Measurements from ENCODE around the gene CHST13.

The CHST13 gene

DNA sequence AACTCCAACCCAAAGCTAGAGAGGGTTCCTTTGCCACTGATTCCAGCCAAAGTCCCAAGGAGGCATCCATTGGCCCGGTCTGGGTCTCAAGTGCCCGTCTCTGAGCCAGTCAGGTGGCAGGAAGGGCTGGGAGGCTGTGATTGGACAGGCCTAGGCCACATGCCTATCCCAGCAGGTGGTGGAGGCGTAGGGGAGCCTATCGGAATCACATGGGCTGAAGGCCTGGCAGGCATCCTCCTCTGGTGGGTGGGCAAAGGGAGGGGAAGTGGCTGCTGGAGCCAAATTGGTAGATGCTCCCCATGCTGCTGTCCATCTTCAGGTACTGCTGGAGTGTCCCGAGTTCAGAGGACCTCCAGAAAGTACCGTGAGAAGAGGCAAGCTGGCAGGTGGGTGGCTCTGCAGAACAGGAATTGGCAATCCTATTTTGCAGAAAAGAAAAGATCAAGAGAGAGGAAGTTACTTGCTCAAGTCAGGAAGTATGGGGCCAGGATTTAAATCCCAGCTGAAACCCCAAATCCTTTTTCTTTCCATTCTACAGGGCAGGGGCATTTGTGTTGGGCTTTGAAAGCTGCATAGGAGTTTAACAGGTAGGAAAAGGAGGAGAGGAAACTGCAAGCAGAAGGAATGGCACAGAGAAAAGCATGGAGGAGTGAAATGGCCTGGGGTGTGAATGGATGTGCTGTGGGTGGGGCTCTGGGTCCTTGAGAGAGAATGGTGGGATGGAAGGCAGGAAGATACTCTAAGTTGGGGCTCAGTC is 3.7 kb downstream of the CHST13 start:
- in situ Hi-C loops (cut with MboI; ENCODE audit: low sequenced_read_pairs, unreplicated experiment) = no loop called here
- DNase-seq (ENCODE audit: low spot score) = no peak
- TF ChIP-seq, protein P1, sequence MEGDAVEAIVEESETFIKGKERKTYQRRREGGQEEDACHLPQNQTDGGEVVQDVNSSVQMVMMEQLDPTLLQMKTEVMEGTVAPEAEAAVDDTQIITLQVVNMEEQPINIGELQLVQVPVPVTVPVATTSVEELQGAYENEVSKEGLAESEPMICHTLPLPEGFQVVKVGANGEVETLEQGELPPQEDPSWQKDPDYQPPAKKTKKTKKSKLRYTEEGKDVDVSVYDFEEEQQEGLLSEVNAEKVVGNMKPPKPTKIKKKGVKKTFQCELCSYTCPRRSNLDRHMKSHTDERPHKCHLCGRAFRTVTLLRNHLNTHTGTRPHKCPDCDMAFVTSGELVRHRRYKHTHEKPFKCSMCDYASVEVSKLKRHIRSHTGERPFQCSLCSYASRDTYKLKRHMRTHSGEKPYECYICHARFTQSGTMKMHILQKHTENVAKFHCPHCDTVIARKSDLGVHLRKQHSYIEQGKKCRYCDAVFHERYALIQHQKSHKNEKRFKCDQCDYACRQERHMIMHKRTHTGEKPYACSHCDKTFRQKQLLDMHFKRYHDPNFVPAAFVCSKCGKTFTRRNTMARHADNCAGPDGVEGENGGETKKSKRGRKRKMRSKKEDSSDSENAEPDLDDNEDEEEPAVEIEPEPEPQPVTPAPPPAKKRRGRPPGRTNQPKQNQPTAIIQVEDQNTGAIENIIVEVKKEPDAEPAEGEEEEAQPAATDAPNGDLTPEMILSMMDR (IDR thresholded peaks at IDR 0.05; ENCODE audit: borderline replicate concordance, control extremely low read depth, extremely low read depth, insufficient read depth, missing control alignments) = no peak

DNA sequence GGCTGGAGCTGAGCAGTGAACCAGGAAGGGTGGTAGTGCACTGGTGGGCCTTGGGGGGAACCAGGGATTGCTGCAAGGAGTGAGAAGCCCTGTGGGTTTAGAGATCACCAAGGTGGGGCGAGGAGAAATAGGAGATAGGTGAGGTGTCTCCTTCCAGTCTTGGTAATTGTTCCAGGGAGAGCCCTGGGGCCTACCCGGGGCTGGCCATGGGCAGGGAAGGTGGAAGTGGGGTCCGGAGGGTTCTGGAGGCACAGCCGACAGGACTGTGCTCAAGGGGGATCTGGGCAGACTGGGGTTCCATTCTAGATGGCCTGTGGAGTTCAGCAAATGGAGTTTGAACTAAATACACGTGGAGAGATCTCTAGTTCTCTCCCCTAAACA is 4.5 kb downstream of the CHST13 start:
- in situ Hi-C loops (cut with MboI; ENCODE audit: low sequenced_read_pairs, unreplicated experiment) = no loop called here
- TF ChIP-seq, protein P1 (IDR thresholded peaks at IDR 0.05; ENCODE audit: borderline replicate concordance, control extremely low read depth, extremely low read depth, insufficient read depth, missing control alignments) = no peak
- no peak for DNase-seq (ENCODE audit: low spot score)

DNA sequence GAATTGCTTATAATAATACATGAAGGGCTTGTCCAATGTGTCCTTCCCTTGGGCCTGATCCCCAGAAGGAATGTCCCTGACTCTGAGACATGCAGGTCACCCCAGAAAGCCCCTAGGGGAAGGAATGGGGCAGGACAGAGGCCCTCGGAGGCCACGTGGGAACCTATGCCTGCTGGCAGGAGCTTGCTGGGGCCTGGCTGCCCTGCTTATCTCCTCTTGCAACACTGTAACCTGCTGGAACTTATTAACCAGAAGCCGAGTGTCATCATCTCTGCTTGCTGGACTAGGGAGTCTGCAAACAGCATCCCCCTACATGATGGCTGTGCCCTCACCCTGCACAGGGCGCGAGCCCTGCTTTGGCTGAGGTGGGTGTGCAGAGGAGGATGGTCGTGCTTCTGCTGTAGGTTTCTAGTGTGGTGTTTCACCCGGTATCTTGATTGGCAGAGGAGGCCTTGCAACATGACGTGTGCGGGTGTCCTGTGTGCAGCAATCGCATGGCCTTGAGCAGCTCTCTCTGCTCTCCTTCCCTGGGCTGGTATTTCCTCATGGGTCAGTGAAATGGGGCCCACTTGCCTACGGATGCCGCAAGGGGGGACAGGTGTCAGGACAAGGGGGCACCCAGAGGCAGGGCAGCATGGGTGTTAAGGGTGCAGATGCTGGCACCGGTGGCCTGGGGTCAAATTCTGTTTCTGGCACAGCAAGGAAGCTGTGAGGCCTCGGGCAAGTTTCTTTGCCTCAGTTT is 5.0 kb downstream of the CHST13 start:
- DNase-seq (ENCODE audit: low spot score) = no peak
- TF ChIP-seq, protein P1 (IDR thresholded peaks at IDR 0.05; ENCODE audit: borderline replicate concordance, control extremely low read depth, extremely low read depth, insufficient read depth, missing control alignments) = no peak
- in situ Hi-C loops (cut with MboI; ENCODE audit: low sequenced_read_pairs, unreplicated experiment) = no loop called here

DNA sequence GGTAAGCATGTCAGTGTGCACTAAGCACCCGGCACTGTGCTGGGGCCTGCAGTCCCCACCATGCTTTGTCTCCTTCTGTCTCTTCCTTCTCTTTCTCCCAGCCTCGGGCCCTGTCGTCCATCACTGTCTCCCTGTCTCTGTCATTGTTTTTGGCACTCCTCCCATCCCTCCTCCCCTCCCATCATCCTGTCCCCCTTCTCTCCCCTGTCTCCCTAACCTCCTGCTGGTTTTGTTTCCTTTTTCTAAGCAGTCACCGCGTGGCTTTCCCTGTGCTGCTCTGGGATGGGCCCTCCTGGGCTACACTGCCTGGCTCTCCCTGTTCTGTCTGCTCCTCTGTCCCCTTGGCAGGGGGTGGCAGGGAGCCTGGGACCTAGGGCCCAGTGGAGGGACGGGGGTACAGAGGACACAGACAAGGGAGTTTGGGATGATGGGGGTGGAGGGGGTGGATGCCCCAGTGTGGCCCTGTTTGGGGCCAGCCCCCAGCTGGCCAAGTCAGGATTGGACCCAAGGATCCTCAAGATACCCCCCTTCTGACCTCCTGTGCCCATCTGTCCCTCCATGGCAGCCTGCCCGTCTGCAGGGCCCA is 5.7 kb downstream of the CHST13 start:
- TF ChIP-seq, protein P1 (IDR thresholded peaks at IDR 0.05; ENCODE audit: borderline replicate concordance, control extremely low read depth, extremely low read depth, insufficient read depth, missing control alignments) = no peak
- in situ Hi-C loops (cut with MboI; ENCODE audit: low sequenced_read_pairs, unreplicated experiment) = no loop called here
- no peak for DNase-seq (ENCODE audit: low spot score)

DNA sequence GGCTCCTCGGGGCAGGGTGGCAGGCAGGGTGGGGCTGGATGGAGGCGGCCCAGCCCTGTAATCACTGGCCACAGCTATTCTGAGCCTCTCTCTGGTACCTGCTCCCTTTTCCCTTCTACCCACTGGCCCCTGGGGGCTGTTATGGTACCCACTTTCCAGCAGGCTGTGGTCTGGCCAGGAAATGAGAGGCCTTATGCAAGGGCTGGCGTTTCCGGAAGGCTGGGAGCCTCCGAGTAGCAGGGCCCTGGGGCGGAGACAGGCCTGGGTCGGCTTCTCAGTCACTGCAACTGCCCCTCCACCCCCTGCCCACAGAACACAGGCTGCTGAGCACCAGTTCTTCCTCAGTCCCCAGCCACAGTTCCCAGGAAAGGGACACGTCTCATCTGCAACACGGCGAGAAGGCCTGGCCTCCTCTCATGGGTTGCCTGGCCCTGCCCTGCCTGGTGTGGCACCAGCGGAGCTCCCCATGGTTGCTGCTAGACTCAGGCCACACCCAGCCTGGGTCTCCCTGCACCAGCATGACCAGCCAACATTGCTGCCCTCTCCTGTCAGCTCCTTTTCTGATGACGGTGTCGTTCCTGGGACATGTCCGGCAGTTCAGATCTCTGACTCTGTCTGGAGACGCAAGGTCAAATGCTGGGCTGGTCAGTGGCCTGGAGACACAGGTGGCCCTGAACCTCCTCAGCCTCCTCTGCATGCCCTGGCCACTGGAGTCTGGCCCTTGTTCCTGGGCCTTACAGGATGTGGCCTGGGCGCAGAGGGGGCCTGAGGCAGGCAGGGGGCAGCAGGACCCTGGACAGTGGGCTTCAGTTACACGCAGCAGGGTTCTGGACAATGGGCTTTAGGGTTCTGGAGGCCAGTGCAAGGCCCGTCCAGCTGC is 6.5 kb downstream of the CHST13 start:
- TF ChIP-seq, protein P1 (IDR thresholded peaks at IDR 0.05; ENCODE audit: borderline replicate concordance, control extremely low read depth, extremely low read depth, insufficient read depth, missing control alignments) = no peak
- in situ Hi-C loops (cut with MboI; ENCODE audit: low sequenced_read_pairs, unreplicated experiment) = no loop called here
- no peak for DNase-seq (ENCODE audit: low spot score)

DNA sequence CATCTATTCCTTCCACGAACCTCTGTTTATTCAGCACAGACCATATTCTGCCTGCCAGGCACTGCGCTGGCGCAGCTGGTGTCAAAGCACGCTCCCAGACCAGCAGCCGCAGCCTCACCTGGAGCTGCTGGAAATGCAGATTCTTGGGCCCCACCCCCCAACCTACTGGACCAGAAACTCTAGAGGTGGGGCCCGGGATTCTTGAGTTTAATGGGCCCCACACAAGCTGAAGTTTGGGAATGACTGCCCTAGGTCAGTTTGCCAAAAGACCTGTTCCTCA is 7.0 kb downstream of the CHST13 start:
- no peak for DNase-seq (ENCODE audit: low spot score)
- TF ChIP-seq, protein P1 (IDR thresholded peaks at IDR 0.05; ENCODE audit: borderline replicate concordance, control extremely low read depth, extremely low read depth, insufficient read depth, missing control alignments) = no peak

More for the DNA sequence above, 7.0 kb downstream of the CHST13 start:
- in situ Hi-C loops (cut with MboI; ENCODE audit: low sequenced_read_pairs, unreplicated experiment) = no loop called here
